Measurements from ENCODE around the gene CAPN12.

GRCh38 chr19:38763795-38764220 is 19.5 kb upstream of the CAPN12 start:
- TF ChIP-seq CTCF (IDR thresholded peaks at IDR 0.05) = no peak
- TF ChIP-seq POLR2A (IDR thresholded peaks at IDR 0.05) = no peak

Data from uterus (tissue), 2 donors.